Activated CD4-positive, alpha-beta T cell treated with anti-CD3 and anti-CD28 coated beads for 24 hours (primary cell): Measurements from ENCODE around the gene SAP30L.

ENCODE experiments used
- DNase-seq, 2 donors: peaks; one replicate each; pipeline ENCODE4 v3.0.0-alpha.2; 2020; ENCODE audit warnings: low read depth in 2 of 2

The SAP30L gene

GRCh38 chr5:154506716-154507080 lies 60.9 kb downstream of the SAP30L start:
- no peak for DNase-seq

- no peak for DNase-seq
Measured at GRCh38 chr5:154508114-154508513, 62.3 kb downstream of the SAP30L start.

GRCh38 chr5:154509784-154510555 lies 64.2 kb downstream of the SAP30L start:
- no peak for DNase-seq
